Measurements from ENCODE around the gene IRF2. TPM values are rescaled to one million over a fixed set of nuclear protein-coding genes. Genes with fewer than 3 reads are reported as not detected.

The IRF2 gene
- 14.2 and 15.4 TPM in 2 replicates for total RNA-seq (2014; rRNA removed; shearing (Covaris generic))
- 12.7 and 12.8 TPM in 2 replicates for polyA plus RNA-seq (2016; fragmentation: Nextera tagmentation; extraction: Ambion mirVana)

- no peaks in the 10 kb centered on the region for H3K27me3 ChIP-seq (replicated peaks; ENCODE audit: insufficient read depth)
- WGBS, 2 experiments (ENCODE audit: low coverage in 1 of 2, low lambda C conversion rate in 2 of 2, missing lambda C conversion rate in 2 of 2) = 1% methylated on average over 44 to 63 of the region's 66 CpGs
Observed at GRCh38 chr4:184474263-184475095, at the start of gene IRF2. Gene IRF2, minus strand, starts transcription at chr4:184474550. Its CDS starts 45,486 bp downstream, at chr4:184429064.

GRCh38 chr4:184515606-184516005 lies 41.3 kb upstream of the IRF2 start:
- Histone ChIP-seq H4K20me1 (ENCODE audit: insufficient read depth) (no peaks in the 10 kb centered on the region), H3K36me3 (ENCODE audit: low read depth) (no peaks in the 10 kb centered on the region), H3K9me2 (ENCODE audit: insufficient read depth) (no peaks in the 10 kb centered on the region), H3K27ac (no peak overlapping the region), H3K9ac (no peak overlapping the region), H3K27me3 (replicated peaks; ENCODE audit: insufficient read depth) (no peaks in the 10 kb centered on the region), H3K4me1 (ENCODE audit: insufficient read depth) (peaks cover 19% of the 10 kb centered on the region), H2AFZ (no peak overlapping the region), H3K4me3 (no peak overlapping the region), H3K9me3 (ENCODE audit: low read depth) (no peaks in the 10 kb centered on the region), H3K4me2 (ENCODE audit: unreplicated experiment) (no peak overlapping the region), H3F3A (ENCODE audit: insufficient read depth) (peaks cover 32% of the 10 kb centered on the region), H3K79me2 (ENCODE audit: insufficient read depth) (no peaks in the 10 kb centered on the region)
- in situ Hi-C loops (cut with MboI) = no loop called here
- no peak for DNase-seq
- TF ChIP-seq EZH2phosphoT487 (IDR thresholded peaks at IDR 0.05; ENCODE audit: insufficient read depth, low read depth) = no peak
- TF ChIP-seq EZH2 (IDR thresholded peaks at IDR 0.05; ENCODE audit: insufficient read depth, poor library complexity, severe bottlenecking) = no peak
- 97 to 98% methylated on average over 3 of the region's 3 CpGs for WGBS, 2 experiments (ENCODE audit: low coverage in 1 of 2, low lambda C conversion rate in 2 of 2, missing lambda C conversion rate in 2 of 2)

More at GRCh38 chr4:184474263-184475095, at the start of gene IRF2:
- Histone ChIP-seq H3K27ac (peak within 1 kb of the TSS; percentile 94), H3K4me1 (ENCODE audit: insufficient read depth) (peaks cover 19% of the 10 kb centered on the region), H3K9me3 (ENCODE audit: low read depth) (no peaks in the 10 kb centered on the region), H3K36me3 (ENCODE audit: low read depth) (no peaks in the 10 kb centered on the region), H3K4me2 (ENCODE audit: unreplicated experiment) (peak within 1 kb of the TSS; percentile 92), H3K4me3 (peak within 1 kb of the TSS; percentile 99), H3K79me2 (ENCODE audit: insufficient read depth) (peaks cover 53% of the 10 kb centered on the region), H4K20me1 (ENCODE audit: insufficient read depth) (no peaks in the 10 kb centered on the region), H2AFZ (peak within 1 kb of the TSS; percentile 80), H3K9me2 (ENCODE audit: insufficient read depth) (no peaks in the 10 kb centered on the region), H3F3A (ENCODE audit: insufficient read depth) (peaks cover 15% of the 10 kb centered on the region), H3K9ac (peak within 1 kb of the TSS; percentile 97)
- in situ Hi-C loops (cut with MboI) = no loop called here
- TF ChIP-seq EZH2phosphoT487 (IDR thresholded peaks at IDR 0.05; ENCODE audit: insufficient read depth, low read depth) (no peak), EZH2 (IDR thresholded peaks at IDR 0.05; ENCODE audit: insufficient read depth, poor library complexity, severe bottlenecking) (no peak)
- DNase-seq = peak; percentile 99

GRCh38 chr4:184514121-184514988 lies 40.0 kb upstream of the IRF2 start:
- peaks cover 32% of the 10 kb centered on the region for H3F3A ChIP-seq (ENCODE audit: insufficient read depth)
- no peaks in the 10 kb centered on the region for H3K36me3 ChIP-seq (ENCODE audit: low read depth)
- WGBS, 2 experiments (ENCODE audit: low coverage in 1 of 2, low lambda C conversion rate in 2 of 2, missing lambda C conversion rate in 2 of 2) = 2 to 3% methylated on average over 8 of the region's 8 CpGs
- peaks cover 19% of the 10 kb centered on the region for H3K4me1 ChIP-seq (ENCODE audit: insufficient read depth)
- in situ Hi-C loops (cut with MboI) = no loop called here
- no peaks in the 10 kb centered on the region for H3K9me2 ChIP-seq (ENCODE audit: insufficient read depth)
- DNase-seq = peak; percentile 98
- H4K20me1 ChIP-seq (ENCODE audit: insufficient read depth) = no peaks in the 10 kb centered on the region
- no peak for TF ChIP-seq EZH2 (IDR thresholded peaks at IDR 0.05; ENCODE audit: insufficient read depth, poor library complexity, severe bottlenecking)
- no peak for TF ChIP-seq EZH2phosphoT487 (IDR thresholded peaks at IDR 0.05; ENCODE audit: insufficient read depth, low read depth)
- peak overlapping the region; percentile 64 for H3K4me3 ChIP-seq
- no peaks in the 10 kb centered on the region for H3K79me2 ChIP-seq (ENCODE audit: insufficient read depth)
- H3K4me2 ChIP-seq (ENCODE audit: unreplicated experiment) = peak overlapping the region; percentile 86
- peak overlapping the region; percentile 82 for H3K27ac ChIP-seq
- H3K9me3 ChIP-seq (ENCODE audit: low read depth) = no peaks in the 10 kb centered on the region
- H3K27me3 ChIP-seq (replicated peaks; ENCODE audit: insufficient read depth) = no peaks in the 10 kb centered on the region
- H3K9ac ChIP-seq = peak overlapping the region; percentile 57
- H2AFZ ChIP-seq = peak overlapping the region; percentile 82

- H3K9me3 ChIP-seq (ENCODE audit: low read depth) = no peaks in the 10 kb centered on the region
- peaks cover 19% of the 10 kb centered on the region for H3K4me1 ChIP-seq (ENCODE audit: insufficient read depth)
- H3K27me3 ChIP-seq (replicated peaks; ENCODE audit: insufficient read depth) = no peaks in the 10 kb centered on the region
- no peaks in the 10 kb centered on the region for H3K79me2 ChIP-seq (ENCODE audit: insufficient read depth)
- no peak for DNase-seq
- H2AFZ ChIP-seq = peak overlapping the region; percentile 82
- peak overlapping the region; percentile 82 for H3K27ac ChIP-seq
- no peaks in the 10 kb centered on the region for H3K9me2 ChIP-seq (ENCODE audit: insufficient read depth)
- peak overlapping the region; percentile 57 for H3K9ac ChIP-seq
- TF ChIP-seq EZH2phosphoT487 (IDR thresholded peaks at IDR 0.05; ENCODE audit: insufficient read depth, low read depth) = no peak
- TF ChIP-seq EZH2 (IDR thresholded peaks at IDR 0.05; ENCODE audit: insufficient read depth, poor library complexity, severe bottlenecking) = no peak
- peak overlapping the region; percentile 86 for H3K4me2 ChIP-seq (ENCODE audit: unreplicated experiment)
- peak overlapping the region; percentile 64 for H3K4me3 ChIP-seq
- no peaks in the 10 kb centered on the region for H4K20me1 ChIP-seq (ENCODE audit: insufficient read depth)
- H3K36me3 ChIP-seq (ENCODE audit: low read depth) = no peaks in the 10 kb centered on the region
- H3F3A ChIP-seq (ENCODE audit: insufficient read depth) = peaks cover 32% of the 10 kb centered on the region
- in situ Hi-C loops (cut with MboI) = no loop called here
- 18 to 20% methylated on average over 2 of the region's 2 CpGs for WGBS, 2 experiments (ENCODE audit: low coverage in 1 of 2, low lambda C conversion rate in 2 of 2, missing lambda C conversion rate in 2 of 2)
Observed at GRCh38 chr4:184513802-184514120, 39.4 kb upstream of the IRF2 start.

Measured in GM23248 (cell line).